ENCODE results near the gene RSPO4.
A peak's percentile ranks its signal among the peaks of the same experiment; 100 is the strongest.

Gene RSPO4

DNA sequence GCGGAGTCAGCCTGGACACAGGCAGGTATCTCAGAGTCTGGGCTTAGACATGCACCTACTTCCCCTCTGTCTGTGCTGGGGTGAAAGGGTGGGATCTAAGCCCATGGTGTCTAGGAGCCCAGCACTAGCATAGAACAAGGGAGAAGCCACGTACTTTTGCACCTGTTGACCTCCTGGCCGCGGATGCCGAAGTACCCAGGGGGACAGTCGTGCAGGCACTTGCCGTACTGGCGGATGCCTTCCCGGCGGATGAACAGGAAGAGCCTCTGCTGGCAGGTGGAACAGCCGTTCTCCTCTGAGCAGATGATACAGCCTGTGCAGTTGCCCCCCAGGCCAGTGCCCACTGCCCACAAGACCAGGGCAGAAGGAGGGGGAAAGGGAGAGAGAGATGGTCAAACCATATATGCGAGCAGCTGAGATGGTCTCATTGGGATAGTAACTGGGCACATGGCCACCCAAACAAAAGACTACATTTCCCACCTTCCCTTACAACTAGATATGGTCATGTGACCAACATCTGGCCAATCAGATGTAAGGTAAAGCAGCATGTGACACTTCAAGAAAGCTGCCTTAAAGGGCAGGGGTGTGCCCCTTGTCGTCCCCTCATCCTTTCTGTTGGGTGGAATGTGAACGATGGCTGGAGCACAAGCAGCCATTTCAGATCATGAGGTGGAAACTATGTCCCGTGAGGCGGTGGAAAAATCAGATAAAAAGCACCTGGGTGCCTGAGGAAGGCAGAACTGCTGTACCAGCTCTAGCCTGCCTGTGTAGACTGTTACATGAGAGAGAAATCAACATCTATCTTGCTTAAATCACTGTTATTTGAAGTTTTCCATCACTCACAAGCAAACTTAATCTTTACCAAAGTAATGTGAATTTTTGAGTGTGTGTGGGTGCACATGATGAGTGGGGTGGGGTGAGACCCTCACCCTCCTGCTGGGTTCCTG, 34.0 kb downstream of the RSPO4 start:
- DNase-seq (ENCODE audit: low spot score): no peak

DNA sequence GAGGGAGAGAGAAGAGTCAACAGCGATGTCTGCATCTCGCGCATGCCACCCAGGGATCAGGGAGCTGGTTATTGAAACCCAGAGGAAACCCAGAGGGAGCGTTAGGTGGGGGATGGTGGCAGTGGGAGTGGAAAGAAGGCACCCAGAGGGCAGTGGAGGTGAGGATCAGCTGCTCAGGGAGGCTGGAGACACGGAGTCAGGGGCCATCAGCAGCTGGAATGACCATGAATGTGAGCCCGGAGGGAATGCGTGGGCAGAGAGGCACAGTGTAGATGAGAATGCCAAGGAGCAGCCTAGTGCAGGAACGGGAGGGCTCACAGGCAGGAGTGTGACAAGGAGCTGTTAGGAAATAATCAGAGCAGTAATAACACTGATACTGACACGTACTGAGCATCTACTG, 36.2 kb downstream of the RSPO4 start:
- no peak for DNase-seq (ENCODE audit: low spot score)

DNA sequence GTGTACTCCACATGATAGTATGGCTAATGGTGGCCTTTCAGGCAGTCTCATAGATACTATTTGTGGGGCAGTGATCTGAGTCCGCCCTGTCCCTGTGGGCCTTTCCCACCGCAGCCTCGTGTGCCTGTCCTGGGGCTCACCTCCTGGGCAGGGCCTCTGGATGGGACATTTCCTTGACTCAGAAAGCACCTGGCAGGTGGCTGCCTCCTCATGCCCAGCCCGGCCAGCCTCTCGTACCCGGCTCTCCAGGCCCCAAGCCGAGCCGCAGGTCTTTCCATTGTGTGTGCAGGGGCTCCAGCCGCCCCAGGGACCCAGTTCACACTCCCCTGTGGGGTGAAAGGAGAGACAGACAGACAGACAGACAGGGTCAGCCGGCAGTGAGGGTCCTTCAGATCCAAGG, 38.3 kb downstream of the RSPO4 start:
- DNase-seq (ENCODE audit: low spot score): no peak

DNA sequence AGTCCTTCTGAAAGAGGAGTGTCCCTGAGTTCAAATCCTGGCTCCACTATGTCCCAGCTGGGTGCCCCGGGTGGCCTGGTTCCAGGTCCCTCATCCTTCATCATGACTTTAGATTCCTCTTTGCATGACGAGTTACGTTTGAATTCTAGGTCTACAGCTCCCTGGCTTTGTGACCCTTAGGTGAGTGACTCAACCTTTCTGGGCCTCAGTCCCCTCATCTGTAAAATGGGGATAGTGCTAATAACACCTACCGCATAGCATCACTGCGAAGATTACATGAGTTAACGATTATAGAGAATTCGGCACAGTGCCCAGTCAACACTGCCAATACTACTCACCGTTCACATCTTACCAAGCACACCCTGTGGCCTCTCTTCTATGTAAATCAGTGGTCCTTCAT, 39.4 kb downstream of the RSPO4 start:
- no peak for DNase-seq (ENCODE audit: low spot score)

DNA sequence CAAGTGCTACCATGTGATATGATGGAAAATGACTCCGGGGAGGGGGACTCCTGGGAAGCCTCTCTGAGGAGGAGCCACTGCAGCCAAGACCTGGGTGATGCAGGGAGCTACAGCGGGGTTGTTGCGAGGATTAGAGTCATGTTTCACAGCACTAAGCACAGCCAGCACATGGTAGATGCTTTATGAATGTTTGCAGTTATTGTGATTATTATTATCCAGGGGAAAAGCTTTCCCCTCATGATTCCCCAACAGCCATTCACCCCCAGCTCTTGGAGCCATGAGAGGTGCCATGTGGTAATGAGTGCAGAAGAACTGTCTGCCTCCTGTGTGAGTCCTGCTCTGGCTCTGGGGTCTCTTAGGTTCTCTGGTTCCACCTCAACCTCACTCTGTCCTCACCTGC, 39.9 kb downstream of the RSPO4 start:
- no peak for DNase-seq (ENCODE audit: low spot score)

DNA sequence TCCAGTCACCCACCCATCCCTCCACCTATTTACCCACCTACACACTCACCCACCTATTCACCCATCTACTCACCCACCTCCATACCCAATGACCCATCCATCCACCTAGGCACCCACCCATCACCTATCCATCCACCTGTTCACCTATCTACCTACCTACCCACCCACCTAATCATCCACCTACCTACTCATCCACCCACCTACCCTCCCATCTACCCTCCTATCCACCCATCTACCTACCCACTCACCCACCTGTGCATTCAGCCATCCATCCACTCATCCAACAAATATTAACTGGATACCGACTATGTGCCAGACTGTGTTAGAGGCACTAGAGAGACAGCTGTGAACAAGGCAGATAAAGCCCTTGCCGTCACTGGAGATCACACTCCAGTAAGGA, 40.3 kb downstream of the RSPO4 start:
- DNase-seq (ENCODE audit: low spot score): no peak

DNA sequence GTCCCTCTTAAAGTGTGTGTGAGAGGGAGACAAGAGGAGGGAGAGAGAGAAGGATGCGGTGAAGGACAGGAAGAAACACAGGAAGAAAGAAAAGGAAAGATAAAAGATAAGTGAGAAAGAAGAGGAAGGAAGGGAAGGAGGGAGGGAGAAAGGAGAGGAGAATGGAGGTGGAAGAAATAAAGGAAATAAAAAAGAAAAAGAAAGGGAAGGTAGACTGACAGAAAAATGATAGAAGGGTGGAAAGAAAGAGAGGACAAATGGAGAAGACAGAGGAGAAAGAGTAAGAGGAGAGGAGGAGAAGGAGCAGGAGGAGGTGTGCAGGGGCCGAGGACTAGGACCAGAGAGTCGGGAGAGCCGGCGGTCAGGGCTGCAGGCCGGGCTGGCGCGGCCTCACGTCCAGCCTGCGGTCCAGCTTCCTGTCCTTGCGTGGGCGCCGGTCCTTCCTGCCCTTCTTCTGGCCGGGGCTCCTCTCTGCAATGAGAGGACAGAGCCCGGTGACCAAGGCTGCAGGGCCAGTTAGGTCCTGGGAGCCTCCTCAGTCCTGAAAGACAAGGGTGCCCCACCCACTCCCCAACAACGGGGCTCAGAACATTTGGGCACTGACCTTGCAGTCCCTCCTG, 42.0 kb downstream of the RSPO4 start:
- no peak for DNase-seq (ENCODE audit: low spot score)

DNA sequence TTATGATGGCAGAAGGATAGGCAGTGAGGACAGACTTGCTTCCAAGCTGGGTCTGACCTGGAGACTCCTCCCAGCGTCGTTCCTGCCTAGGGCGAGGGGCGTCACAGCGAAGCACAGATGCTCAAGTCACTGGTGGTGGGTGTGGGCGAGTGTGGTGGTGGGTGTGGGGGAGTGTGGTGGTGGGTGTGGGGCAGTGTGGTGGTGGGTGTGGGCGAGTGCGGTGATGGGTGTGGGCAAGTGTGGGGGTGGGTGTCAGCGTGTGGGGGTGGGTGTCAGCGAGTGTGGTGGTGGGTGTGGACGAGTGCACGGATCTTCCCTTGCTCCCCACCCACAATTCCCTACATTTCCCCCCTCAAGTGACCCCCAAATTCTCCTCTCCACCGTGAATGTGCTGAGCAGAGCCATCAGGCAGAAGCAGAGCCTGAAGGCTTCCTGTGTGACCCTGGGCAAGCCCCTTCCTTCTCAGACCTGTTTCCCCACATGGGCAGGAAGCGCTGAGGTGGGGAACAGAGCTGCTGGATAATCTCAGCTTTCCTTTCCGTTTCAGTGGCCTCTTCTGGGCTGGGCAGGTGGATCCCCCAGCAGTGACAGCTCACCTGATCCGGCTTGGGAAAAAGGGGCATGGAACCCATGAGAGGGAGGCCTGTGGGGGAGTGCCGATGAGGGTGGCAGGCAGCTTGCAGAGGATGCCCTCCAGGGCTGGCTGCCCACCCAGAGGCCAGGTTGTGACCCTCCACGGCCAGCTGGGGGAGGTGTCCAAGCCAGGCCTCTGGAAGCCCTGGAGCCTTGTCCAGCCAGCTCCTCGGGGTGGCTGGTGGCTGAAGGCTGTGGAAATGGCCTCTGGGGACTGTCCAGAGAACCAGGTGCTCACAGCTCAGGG, 42.9 kb downstream of the RSPO4 start:
- no peak for DNase-seq (ENCODE audit: low spot score)

DNA sequence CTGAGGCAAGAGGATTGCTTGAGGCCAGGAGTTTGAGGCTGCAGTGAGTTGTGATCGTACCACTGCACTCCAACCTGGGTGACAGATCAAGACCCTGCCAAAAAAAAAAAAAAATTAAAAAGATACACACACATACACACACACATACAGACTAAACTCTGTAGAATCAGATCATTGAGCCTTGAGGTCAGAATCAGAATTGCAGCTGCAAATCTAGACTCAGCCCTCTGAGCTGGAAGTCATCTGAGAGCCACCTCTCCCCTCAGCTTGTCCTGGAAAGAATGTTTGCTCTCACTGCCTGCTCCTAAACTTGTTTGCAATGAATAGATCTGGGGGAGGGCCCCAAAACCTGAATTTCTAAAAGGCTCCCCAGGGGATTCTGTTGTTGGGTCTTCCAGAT, 44.6 kb downstream of the RSPO4 start:
- DNase-seq (ENCODE audit: low spot score): no peak

DNA sequence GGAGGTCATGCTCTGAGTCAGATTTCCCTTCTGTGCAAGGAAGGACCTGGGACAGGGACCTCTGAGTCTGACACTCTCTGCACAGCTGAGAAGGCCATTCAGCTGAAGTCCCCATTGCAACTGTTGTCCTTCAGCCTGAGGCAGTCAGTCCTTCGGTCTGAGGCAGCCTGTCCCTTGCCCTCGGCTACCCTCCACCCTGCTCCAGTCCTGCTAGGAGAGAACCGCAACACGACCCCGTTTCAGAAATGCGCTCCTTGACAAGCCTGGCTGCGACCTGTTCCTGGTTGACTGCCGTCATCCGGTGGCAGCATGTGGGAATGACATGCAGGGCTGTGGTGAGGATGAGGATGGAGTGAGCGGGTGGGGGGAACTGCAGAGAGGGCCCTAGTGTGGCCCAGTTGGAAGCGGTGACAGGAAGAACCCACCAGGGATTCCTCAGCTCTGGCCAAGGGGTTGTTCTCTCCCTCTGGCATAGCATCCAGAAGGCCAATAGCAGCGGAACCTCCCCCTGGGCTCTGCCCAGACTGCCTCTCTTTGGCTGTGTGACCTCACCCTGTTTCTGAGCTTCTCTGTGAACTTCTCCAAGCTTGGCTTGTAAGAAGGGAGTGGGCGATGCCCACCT, 45.7 kb downstream of the RSPO4 start:
- DNase-seq (ENCODE audit: low spot score): peak; percentile 89

DNA sequence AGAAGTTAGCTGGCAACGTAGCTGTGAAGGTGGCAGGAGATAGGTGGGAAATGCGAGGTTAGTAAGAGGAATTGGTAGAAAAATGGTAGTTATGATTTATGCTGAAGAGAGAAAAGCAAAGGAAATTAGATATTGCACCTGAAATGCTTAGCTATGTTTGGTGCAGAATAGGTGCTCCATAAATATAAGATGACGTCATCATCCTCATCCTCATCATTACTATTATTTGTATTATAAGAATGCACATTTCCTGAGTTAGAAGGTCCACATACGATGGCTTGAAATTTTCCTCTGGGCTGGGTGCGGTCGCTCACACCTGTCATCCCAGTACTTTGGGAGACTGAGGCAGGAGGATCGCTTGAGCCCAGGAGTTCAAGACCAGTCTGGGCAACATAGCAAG, 46.5 kb downstream of the RSPO4 start:
- DNase-seq (ENCODE audit: low spot score): no peak

DNA sequence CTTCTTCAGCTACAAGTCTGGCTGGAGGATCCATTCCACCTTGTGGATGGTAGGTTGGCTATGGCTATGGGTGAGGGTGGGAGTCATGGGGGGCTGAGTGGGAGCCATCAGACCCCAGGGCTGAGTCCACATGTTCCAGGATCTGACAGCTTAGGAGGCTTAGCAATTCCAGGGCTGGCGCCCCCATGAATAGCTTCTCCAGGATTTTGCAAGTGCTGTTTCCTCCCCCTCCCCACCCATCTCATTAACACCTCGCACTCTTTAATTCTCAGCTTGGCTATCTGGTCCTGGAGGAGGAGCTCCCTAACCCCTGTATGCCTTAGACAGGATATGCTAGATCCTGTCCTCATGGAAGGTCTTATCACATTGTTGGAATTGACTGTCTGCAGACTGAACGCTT, 47.0 kb downstream of the RSPO4 start:
- DNase-seq (ENCODE audit: low spot score): no peak

DNA sequence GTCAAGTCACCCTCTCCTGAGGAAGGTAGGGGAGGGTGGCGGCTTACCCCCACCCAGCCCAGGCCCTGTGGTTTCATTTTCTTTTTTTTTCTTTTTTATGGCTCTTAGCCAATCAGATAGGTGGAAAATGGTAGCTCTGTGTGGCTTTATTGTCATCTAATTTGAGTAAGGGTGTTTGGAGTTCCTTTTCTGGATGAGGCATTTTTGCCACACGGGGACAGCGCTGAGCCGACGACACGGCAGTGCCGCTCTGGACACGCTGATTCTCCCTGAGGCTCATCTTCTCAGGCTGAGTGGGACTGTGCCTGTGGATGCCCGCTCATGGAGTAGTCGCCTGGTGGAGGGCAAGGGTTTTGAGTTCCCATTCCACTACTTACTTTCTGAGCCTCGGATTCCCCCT, 48.4 kb downstream of the RSPO4 start:
- DNase-seq (ENCODE audit: low spot score): peak; percentile 51

DNA sequence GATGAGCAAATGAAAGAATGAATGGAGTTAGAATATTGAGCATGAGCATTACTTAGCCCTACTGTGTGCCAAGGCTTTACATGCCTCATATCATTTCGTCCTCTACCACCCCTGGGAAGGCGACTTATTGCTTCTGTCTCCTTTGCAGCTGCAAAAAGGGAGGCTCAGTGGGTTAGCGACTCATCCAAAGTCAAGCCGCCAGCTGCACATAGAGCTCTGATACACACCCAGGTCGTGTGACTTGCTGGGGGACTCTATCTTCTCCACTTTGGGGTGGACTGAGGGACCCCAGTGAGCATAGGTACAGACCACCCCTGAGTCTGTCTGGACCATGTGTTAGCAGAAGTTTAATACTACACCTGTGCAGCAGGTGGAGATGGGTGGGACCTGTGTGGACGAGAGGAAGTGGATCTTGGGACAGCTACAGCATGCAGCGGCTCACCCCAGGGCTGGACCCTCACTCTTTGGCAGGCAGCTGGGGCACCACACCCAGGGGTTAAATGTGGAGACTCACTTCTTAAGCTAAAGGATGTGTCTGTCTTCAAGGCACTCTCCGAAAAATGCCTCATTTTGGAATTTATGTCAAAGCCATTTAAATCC, 49.8 kb downstream of the RSPO4 start:
- DNase-seq (ENCODE audit: low spot score): no peak

DNA sequence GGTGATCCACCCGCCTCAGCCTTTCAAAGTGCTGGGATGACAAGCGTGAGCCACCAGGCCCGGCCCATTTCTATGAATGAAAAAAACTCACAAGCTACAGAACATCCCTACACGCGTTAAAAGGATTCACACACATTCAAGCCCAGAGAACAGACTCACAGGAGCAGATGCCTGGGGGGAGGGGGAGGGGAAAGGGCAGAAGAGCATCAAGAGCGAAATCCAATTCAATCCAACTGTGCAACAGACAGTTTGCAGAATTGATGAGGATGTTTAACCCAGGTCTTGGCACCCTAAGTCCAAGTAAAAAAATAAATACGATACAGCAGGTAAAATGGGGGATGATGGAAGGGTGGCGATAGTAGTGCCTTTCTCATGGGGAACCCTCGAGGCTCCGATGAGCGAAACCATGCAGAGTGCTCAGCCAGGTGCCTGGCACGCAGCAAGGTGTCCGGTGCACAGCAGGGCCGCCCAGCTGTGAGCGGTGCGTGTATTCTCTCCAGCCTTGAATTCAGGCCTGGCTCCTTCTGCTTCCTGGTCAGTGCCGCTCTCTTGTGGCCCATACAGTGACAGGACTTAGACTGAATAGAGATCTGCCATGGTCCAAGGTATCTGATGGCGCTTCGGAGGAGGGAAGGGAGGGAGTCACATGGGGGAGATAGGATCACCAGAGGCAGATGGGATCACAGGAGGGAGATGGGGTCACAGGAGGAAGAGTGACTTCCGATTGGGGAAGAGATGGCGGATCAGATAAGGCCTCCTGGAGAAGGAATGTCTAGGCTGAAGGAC, 50.5 kb downstream of the RSPO4 start:
- no peak for DNase-seq (ENCODE audit: low spot score)

DNA sequence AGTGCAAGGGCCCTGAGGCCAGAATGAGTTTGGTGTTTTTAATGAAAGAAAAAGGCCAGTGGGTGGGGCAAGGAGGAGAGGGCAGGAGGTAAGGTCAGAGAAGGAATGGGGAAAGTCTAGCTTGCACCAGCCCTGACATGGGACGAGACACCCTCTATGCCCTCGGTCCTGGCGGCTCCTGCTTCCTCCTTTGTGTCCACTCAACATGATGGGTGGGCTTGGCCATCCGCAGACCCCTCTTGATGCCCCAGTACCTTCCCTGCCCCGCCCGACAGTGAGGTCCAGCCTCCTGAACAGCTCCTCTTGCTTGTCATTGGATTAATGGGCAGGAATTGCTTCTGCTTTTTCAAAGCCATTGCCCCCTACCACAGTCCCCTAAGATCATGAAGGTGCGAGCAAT, 52.4 kb downstream of the RSPO4 start:
- DNase-seq (ENCODE audit: low spot score): no peak

DNA sequence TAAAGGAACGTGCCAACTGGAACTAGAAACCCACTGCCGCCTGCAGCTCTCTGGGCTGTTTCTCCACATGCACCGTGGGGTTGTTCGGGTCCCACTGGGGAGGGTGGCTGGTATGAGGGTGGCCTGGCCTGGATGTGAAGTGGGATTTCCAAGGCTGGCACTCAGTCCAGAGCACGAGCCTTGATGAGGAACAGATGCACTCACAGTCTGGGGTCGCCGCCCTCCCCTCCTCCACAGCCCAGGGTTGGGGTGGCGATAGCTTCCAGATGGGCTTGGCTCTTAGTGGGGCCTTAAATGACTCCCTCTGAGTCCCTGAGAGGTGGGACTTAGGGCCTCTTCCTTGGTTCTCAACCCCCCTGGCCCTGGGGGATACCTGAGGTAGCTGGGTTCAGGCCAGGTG, 55.3 kb downstream of the RSPO4 start:
- no peak for DNase-seq (ENCODE audit: low spot score)

DNA sequence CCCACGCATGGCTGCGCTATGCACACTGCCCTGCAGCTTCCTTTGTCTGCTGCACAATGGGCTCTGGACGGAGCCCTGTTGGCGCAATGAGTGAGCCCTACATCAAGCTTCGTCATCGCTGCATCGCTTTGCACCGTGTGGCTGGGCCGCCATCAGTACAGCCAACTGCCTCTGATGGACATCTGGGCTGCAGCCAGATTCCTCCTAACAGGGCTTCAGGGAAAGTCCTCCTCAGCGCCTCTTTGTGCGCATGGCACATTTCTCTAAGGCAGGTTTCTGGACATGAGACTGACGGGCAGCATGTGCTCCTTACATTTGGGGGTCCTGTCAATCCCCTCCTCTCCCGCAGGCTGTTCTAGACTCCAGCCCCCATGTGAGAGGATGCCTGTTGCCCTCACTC, 56.3 kb downstream of the RSPO4 start:
- DNase-seq (ENCODE audit: low spot score): no peak

DNA sequence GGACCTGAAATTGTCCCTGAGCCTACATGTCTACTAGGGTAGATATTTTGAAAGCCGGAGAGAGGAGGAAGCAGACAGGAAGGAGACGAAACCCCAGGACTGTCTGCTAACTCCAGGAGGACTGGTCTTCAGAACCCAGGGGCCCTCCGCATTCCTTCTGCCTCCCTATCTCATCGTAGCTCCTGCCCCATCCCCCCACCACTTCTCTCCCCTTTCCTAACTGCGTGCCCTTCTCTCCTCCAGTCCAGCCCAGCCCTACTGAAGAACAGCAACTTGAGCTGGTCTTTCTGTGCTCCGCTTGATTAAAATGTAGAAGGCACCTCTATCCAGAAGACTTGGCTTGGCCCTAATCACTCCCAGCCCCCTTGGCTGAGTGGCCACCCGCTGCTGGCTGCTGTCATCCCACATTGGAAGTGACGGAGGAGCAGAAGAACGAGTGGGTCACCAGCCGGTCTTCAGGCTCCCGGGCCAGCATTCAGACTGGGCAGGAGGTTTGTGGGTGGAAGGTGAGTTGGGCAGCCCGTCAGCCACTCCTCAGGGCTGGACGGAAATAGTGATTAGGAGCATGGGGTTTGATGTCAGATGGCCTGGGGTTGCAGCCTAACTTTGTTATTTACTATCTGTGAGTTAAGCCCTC, 57.2 kb downstream of the RSPO4 start:
- DNase-seq (ENCODE audit: low spot score): no peak

DNA sequence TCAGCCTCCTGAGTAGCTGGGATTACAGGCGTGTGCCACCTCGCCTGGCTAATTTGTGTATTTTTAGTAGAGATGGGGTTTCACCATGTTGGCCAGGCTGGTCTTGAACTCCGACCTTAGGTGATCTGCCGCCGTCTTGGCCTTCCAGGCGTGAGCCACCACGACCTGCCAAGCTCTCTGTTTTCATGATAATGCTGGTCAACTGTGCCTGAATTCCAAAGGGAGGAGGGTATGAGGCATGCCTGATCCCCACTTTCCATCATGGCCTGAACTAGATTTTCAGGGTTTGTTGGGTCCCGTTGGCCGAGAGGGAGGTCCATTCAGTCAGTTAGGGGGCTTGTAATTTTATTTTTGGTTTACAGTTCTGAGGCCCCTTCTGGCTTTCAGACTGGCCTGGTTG, 58.0 kb downstream of the RSPO4 start:
- DNase-seq (ENCODE audit: low spot score): no peak

DNA sequence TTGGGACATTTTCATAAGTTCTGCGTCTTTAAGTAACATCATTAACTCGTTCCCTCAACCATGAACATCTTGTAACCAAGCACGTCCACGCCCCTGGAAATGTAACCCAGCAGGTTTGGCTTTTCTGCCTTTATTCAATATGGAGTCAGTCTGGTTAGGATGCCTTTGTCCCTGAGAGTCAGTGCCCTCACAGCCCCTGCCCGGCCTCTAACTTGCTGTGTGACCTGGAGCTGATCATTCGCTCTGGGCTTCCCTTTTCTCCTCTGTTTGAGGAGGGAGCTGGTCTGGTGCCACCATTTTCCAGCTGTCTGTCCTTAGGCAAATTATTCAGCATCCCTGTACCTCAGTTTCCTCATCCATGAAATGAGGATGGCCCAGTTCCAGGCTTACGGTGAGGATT, 59.5 kb downstream of the RSPO4 start:
- DNase-seq (ENCODE audit: low spot score): no peak
